Measurements from ENCODE around the gene KLKB1.

DNA sequence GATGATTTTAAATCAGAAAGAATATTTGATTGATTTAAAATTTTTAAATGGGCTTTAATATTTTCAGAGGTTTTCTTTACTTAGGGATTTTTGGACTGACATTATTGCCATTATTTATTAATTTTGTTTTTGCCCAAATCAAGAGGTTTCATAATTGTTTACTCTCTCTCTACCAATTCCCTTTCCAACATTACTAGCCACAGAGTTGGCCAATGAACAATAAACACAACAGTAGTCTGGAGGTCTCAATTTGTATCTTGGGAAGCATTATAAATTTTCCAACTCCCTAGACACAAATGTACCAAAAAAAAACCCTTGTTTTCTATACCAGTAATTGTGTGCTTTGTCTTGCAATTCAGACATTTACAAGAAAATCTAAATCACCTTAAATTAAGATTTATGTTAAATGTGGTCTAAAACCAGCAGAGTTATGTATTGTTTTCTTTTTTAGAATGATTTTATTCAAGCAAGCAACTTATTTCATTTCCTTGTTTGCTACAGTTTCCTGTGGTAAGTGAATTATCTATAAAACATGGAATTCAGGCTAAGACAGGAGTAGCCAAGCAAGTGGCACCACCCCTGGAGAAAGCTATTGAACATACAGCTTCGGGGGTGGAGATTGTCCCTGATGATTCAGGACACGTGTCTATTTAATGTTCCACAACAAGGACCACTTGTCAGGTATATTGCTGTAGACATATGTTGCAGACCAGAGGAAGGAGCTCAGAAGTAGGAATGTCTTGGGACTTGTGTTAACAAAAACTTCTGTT, 622 bp downstream of the KLKB1 start:
- no peak for TF ChIP-seq CTCF (IDR thresholded peaks at IDR 0.05)
- no peak for TF ChIP-seq POLR2A (IDR thresholded peaks at IDR 0.05)
